HG03442 (cell line): ENCODE measurements around the gene LRRTM3.

Source experiments
- ATAC-seq: cut with Tn5 transposase; IDR thresholded peaks from one replicate; pipeline ENCODE4 v1.9.1; 2021; ENCODE audit warnings: mild to moderate bottlenecking, moderate library complexity; ENCODE audit not compliant: unreplicated experiment

The LRRTM3 gene

DNA sequence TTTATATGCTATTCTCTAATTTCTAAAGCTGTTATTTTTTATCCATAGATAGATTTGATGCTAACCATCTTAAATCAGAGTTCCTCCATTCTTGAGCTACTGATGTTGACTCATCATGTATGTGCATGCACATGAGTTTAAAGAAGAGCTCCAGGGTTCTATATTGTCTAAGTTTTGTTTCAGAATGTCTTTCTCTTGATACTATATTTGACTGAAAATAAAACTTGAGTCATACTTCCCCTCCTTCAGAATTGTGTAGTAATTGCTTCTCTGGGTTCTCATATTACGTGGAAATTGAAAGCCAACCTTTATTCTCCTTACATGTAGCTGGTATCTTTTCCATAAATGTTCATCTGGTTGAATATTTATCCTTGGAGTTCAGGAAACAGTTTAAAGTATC, 89.4 kb downstream of the LRRTM3 start:
- no peak for ATAC-seq

DNA sequence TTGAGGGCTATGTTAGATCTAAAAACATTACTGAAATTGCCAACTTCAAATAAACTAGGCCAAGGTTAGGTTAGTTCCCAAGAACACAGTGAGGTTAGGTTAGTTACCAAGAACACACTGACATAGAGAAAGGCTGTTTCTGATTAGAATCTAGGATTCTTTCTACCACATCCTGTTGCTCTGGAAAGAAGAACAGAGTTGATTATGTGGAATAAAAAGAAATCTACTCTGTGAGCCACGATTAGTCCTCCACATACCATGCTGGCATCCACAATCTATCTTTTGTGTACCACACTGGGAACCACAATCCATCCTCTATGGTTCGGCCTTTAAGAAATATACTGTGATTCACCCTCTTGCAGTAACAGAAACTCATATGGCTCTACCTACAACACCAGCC, 91.4 kb downstream of the LRRTM3 start:
- ATAC-seq, result no peak

DNA sequence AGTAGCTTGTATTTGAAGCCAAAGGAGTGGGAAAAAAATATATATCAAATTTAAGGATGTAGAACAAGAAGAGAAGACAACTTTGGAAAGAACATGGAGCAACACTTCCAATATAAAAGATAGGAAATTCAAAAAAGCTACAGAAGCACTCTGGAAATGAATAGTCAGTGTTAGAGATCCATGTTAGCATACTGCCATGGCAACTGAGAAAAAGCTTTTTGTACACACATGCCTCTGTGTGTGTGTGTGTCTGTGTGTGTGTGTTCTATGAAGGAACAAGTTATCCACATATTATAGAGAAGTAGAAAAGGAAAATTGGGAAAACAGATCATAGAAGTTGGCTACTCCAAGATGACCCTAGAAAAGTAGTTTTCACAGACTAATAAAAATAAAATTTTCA, 96.3 kb downstream of the LRRTM3 start:
- ATAC-seq, result no peak

DNA sequence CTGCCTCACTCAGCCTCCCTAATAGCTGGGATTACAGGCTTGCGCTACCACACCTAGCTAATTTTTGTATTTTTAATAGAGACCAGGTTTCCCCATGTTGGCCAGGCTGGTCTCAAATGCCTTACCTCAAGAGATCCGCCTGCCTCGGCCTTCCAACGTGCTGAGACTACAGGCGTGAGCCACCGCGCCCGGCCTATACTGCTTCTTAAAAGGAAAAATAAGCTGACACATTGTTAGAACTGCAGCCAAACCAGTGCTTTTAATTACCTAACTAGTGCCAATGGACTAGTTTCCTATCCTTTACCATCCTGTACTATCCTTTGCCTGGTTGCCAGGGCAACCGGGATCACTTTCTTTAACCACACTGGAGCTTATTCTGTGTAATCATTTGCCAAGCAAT, 108.0 kb downstream of the LRRTM3 start:
- no peak for ATAC-seq

DNA sequence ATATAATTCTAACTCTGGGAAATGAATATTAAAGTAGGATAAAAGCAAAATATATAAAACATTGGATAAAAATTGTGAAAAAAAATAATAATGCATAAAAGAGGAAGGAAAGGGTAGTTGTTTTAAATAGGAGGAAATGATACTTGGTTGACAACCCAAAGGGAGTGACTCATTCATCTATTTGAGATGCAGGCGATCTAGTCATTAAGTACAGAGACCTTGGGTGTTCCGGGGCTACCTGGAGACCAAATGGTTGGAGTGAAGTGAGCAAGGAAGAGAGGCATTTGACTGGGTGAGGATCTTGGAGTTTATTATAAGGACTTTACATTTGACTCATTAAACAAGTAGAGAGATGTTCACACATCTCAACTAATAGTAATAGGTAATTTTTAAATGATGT, 111.0 kb downstream of the LRRTM3 start:
- ATAC-seq, result no peak

DNA sequence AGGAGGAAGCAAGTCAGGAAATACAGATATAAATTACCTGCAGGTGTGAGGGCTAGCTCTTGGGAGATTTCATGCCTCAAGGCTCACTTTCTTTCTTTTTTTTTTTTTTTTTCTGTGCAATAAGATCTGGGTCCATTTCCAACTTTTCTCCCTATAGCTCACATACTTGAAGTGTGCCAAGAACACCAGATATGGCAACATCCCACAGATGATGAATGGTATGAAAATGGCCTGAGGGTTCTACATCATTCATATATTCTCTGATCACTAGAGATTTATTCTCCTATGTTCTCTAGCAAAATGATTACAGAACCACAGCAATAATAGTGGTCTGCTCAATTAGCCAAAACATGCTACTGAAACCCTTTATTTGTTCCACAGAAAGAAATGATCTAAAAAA, 117.2 kb downstream of the LRRTM3 start:
- ATAC-seq, result no peak

DNA sequence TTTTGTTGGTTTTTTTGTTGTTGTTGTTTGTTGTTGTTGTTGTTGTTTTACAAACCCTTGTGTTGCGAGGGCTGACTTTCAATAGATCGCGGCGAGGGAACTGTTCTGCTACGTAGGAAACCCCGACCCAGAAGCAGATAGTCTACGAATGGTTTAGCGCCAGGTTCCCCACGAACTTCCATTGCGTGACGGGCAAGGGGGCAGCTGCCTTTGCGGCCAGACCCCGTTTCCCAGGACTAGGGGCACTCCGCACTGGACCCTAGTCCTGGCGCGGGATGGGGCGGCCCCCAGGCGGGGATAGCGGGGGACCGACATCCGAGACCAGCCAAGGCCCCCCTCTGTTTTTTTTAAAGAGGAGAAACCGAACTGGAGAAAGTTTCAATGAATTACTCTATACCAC, 119.6 kb downstream of the LRRTM3 start:
- ATAC-seq, result no peak

DNA sequence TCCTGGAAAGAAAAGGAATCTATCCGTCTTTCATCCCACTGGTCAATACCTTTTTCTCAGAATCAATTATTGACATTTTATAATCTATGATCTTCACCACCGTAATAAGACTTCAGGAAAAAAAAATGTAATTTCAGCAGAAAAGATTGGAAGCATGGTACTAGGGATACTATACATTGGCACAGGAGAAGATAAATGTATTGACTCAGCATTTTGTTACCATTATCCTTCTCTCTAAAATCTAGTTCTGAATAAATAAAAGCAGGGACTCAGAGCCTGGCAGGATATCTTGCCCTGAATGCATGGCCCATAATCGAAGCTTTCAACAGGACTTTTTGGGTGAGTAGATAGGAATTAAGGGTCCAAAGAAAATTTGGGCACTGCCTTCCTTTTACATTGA, 120.7 kb downstream of the LRRTM3 start:
- ATAC-seq, result no peak

DNA sequence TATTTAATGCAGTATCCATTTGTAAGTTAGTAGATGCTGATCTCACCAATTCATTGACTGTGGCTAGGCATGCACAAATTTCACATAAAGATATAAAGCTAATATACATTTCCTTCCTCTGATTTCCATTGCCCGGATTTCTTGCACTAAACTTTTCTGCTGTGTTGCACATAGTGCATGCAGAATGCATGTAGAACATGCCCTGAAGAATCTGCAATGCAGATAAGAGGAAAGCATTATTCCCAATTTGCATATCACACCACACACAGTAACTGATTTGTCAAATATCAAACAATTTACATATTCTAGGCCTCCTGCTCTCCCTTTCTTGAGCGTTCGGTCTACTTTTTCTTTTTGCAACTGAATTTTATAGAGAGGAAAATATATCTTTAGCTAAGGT, 124.2 kb downstream of the LRRTM3 start:
- ATAC-seq, result no peak

DNA sequence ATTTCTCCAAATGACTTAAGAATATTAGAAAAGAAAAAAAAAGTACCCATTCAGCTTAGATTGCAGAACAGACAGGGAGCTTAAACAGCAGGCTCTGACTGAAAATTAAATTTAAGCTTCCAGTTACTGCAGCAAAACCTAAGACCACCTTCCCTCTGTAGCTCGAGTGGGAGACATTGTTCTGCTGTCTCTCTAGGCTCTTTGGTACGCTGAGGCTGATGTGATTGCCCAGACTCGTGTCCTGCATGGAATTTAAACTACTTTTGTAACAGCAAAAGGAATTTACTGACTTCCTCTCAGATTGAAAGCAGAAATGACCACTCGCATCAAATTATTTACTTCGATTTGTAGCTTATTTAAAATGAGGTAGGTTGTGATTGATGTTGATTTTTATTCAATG, 124.6 kb downstream of the LRRTM3 start:
- no peak for ATAC-seq

DNA sequence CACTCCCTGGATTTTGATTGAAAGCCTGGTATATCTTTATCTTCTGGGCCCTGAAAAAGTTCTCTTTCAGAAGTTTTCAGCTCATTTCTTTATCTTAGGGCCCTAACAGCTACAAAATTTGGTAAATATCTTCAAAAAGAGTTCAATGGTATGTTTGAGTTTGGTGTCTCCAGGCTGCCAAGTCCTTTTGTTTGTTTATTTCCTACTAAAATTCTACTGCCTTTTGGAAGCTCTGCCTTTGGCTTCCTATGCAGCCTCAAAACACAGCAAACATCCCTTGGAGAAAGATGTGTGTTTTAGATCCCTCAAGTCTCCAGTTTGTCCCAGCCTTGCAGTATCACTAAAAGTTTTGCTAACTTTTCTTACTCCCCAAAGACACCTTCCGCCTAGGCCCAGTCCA, 146.8 kb downstream of the LRRTM3 start:
- ATAC-seq, result no peak

DNA sequence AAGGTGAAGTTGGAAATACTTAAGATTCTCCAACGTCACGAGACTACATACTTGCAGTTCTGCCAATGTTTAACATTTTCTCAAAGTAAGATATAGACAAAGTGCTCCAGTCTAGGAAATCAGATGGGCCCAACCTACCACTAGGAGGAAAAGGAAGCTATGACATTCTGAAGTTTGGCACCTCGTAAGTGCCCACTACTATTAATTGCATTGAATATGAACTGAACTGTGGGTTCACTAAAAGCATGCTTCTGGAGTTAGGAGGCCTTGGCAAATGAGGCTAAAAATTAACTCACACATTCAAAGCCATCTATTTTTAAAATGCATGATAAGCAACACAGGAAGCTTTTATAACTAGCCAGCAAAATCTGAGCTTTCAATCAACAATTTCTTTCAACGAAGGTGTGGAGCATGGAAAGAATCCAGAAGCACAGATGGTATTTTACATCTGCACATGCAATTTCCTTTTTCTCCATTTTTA, 149.7 kb downstream of the LRRTM3 start:
- ATAC-seq, result no peak

DNA sequence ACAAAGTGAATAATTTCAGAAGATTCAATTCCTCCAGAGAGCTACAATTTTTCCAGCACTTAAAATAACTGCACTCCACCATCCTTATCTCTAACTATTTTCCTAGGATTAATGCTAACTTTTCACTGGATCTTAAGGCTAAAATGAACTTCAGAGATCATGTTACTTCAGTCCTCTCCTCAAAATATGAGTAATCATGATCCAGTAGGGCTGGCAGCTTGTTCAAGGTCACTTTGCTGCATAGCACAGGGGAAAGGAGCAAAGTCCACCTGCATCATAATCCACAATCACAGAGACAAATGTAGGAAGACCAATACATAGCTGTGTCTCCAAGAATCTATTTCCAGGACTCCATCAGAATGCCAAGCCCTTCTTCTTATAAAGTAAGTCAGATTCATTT, 150.3 kb downstream of the LRRTM3 start:
- ATAC-seq, result no peak

DNA sequence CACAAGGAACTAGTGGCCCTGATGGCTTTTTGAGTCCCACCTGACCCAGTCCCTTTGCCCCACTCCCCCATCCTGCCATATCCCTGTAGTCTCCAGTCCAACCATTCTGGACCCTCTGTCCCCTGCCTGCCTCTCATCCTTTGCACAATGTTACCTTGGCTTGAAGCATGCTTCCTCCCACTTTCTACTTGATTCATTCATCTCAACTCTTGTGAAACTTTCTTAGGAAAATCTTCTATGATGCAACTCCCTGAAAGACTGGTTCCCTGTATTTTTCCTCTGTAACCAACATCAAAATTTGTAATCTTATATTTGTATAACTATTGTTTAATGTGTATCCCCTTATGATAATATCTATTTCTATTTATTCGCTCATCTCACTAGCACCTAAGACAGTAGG, 151.5 kb downstream of the LRRTM3 start:
- no peak for ATAC-seq

DNA sequence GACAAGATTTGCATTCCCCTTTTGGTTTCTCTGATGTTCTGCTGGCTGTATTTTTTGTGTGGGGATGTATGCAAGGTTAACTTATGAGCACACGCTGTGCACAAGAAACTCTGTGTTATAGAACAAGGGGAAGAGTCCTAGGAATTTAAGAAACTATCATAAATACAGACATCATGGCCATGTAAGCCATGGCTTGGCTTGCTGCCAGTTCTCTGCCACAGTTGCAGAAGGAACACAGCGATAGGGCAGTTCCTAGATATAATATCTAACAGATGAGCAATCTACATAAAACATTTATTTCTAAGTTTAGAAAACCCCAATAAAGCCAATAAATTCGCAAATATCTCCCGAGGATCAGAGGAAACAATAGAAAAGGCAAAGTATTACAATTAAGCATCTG, 153.3 kb downstream of the LRRTM3 start:
- no peak for ATAC-seq

DNA sequence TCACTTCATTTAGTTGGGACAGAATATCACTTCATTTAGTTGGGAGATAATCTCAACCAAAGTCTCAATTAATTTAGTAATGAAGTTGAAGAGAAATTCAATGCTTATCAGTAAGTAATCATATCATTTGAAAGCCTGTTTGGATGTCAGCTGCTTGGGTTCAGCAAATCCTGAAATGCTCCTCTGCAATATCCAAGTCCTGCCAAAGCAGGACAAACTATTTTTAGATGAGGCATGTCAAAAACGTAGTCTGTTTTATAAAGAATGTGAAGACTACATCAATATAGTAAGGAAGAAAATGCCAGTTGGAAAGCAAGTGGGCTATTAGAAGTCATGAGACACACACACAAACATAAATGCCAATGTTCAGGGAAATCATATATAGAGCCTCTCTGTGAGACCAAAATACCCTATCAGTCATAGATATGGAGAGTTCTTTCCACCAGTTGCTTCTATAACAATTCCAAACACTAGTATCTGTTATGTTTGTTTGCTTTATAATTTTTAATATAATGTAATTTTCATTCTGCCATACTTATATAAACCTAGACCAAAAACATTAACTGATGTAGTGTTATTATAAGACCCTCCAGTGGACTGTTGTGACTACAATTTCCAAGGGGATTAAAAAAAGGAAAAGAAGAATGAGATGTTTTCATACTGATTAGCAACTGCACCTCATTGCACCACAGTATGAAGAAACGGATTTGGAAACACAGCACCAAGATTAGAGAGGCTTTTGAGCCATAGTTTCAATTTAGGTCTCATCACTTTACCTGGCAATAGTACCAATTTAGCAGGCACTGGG, 160.7 kb downstream of the LRRTM3 start:
- no peak for ATAC-seq

DNA sequence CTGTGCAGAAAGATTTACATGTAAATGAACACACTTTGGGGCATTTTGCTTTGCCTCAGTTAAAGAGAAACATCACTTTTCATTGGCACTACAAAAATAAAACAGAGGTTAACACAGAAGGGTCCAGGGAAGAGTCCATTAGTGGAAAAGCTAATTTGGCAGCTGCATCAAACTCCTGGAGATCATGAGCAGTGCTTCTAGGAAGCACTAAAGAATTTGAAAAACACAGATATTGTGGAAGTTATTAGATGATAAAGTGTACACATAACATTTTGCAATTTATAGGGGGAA, 161.2 kb downstream of the LRRTM3 start:
- ATAC-seq, result no peak

DNA sequence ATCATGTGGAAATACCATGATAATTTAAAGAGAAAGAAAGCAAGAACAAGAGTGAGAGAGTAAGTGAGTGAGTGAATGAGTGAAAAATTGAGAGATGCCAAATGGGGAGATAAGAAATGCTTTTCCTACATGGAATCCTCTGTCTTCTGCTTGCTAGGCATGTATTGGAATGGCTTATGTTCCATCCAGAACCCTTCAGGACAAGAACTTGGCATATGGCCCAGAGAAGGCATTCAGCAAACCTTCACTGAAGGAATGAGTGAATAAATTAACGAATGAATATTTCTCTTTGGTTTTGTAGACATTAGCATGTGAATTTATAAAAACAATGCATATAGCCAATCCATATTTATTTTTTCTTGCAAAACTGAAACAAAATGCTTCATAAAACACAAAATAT, 162.2 kb downstream of the LRRTM3 start:
- ATAC-seq, result no peak

DNA sequence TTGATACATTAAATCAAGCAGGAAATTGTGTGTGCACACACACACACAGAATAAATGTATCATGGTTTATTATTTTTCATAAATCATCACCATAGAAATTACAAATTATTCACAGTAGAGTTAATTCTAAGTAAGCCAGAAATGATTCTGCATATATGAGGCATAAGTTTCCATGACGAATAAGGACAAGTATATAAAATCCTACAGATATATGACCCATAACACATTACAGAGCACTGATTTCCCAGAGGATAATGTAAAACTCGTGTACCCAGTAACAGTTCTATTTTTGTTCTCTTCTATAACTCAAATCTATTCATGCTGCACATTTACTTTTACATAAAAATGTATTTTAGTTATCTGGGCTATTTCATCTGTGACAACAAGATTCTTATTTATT, 169.7 kb downstream of the LRRTM3 start:
- ATAC-seq, result no peak

DNA sequence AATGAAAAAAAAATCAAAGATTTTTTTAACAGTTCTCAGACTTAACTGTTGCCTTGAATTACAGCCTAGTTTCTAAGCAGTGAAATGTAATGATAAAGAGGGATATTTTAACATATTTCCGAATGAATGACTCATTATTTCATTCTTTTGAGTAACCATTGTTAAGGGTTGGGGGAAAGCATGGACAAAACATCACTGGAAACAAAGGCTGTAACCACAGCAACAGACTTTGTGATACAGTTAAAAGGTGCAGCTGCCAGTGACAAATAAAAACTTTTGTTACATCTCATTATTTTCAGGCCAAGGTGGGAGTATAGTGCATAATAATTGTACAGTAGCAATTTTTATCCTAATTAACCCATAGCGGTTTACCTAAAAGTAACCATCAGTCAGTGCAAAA, 172.6 kb downstream of the LRRTM3 start:
- ATAC-seq, result no peak

DNA sequence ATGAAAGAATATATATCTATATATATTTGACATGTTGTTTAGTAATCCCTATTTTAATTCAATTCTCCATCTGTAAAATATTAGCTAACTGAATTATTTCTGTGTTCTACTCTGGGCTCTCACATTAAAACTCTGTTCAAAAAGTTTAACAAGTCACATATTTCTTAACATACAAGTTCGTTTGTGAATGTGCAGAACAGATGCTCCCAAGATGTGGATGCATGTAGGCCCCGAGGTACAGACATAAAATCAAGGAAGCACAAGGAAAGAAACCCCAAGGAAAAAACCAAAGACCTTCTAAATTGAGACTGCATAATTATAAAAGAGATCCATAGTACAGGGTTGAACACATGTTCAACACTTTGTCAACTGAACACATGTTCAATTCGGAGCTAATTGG, 175.1 kb downstream of the LRRTM3 start:
- ATAC-seq, result no peak

DNA sequence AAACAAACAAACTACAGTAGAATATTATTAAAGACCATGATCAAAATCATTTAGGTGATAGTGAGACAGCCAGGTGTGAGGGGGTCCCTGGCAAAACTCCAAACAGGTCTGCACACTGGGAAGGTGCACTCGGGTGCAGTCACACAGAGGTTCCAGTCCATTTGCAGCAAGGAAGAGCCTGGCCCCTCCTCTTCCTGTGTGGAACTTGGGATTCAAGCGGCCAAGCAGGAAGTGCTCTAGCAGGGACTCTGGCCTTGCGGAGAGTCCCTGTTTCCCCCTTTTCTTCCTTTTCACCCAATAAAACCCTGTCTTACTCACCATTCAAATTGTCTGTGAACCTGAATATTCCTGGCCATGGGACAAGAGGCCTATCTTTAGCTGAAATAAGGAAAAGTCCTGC, 181.8 kb downstream of the LRRTM3 start:
- no peak for ATAC-seq

DNA sequence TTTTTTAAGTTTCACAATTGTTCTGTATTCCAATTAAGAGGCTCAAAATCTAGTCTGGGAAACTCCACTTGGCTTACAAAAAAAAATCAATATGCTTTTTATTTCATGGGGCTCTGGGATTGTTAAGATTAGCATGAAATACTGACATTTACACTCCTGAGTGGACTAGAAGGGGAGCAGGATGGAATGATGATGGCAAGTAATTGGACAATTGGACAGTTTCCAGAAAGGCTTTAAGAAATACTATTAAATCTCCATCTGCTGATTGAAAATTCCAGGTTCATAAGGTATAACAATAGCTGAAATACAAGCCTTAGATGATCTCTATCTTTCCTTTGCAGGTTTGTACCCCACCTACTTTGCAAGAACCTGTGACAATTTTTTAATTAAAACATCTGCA, 184.4 kb downstream of the LRRTM3 start:
- ATAC-seq, result no peak
